H9 (cell line): ENCODE results near the gene DPF3. TPM values are rescaled to one million over a fixed set of nuclear protein-coding genes. Genes with fewer than 3 reads are reported as not detected.

Experiments
- DNase-seq: peaks from one replicate; pipeline ENCODE4 v3.0.0-alpha.2; 2017
- H2AFZ ChIP-seq: one replicate; pipeline ENCODE4 v1.6.1; 2013; ENCODE audit warnings: mild to moderate bottlenecking, low read length, control low read depth, moderate library complexity
- H2AK5ac ChIP-seq: 2 replicates; pipeline ENCODE4 v1.6.1; 2013; ENCODE audit warnings: low read length, control low read depth, mixed read lengths; ENCODE audit not compliant: insufficient read length
- H2BK120ac ChIP-seq: one replicate; pipeline ENCODE4 v1.6.1; 2013; ENCODE audit warnings: low read depth, mild to moderate bottlenecking, low read length, control low read depth, inconsistent platforms; ENCODE audit not compliant: poor library complexity, severe bottlenecking
- H2BK12ac ChIP-seq: 2 replicates; pipeline ENCODE4 v1.6.1; 2013; ENCODE audit warnings: low read length, control low read depth, mixed read lengths, low read depth; ENCODE audit not compliant: insufficient read length
- H2BK15ac ChIP-seq: 2 replicates; pipeline ENCODE4 v1.6.1; 2013; ENCODE audit warnings: low read depth, low read length, control low read depth
- H2BK20ac ChIP-seq: one replicate; pipeline ENCODE4 v1.6.1; 2013; ENCODE audit warnings: low read depth, mild to moderate bottlenecking, low read length, control low read depth, inconsistent platforms; ENCODE audit not compliant: poor library complexity, severe bottlenecking
- H2BK5ac ChIP-seq: 2 replicates; pipeline ENCODE4 v1.6.1; 2013; ENCODE audit warnings: low read length, control low read depth, mixed read lengths; ENCODE audit not compliant: insufficient read length
- H3K14ac ChIP-seq: 2 replicates; pipeline ENCODE4 v1.6.1; 2013; ENCODE audit warnings: low read length, control low read depth; ENCODE audit not compliant: insufficient read depth
- H3K18ac ChIP-seq: 2 replicates; pipeline ENCODE4 v1.6.1; 2013; ENCODE audit warnings: low read depth, mild to moderate bottlenecking, mixed read lengths, low read length, control low read depth; ENCODE audit not compliant: insufficient read length
- H3K23ac ChIP-seq: 2 replicates; pipeline ENCODE4 v1.6.1; 2013; ENCODE audit warnings: low read length, control low read depth, mixed read lengths, low read depth; ENCODE audit not compliant: insufficient read length
- H3K23me2 ChIP-seq: 2 replicates; pipeline ENCODE4 v1.6.1; 2013; ENCODE audit warnings: low read depth, mild to moderate bottlenecking, mixed read lengths, low read length, control low read depth; ENCODE audit not compliant: insufficient read length, poor library complexity, severe bottlenecking
- H3K27ac ChIP-seq: 2 replicates; pipeline ENCODE4 v1.5.1; 2013; ENCODE audit warnings: low read length, control low read depth, mixed read lengths, low read depth; ENCODE audit not compliant: insufficient read length
- H3K27me3 ChIP-seq: 2 replicates; pipeline ENCODE4 v1.6.1; 2013; ENCODE audit warnings: low read length, control low read depth, inconsistent platforms; ENCODE audit not compliant: insufficient read depth
- H3K4ac ChIP-seq: 2 replicates; pipeline ENCODE4 v1.6.1; 2013; ENCODE audit warnings: low read depth, mild to moderate bottlenecking, control low read depth, inconsistent platforms, low read length, moderate library complexity
- H3K4me1 ChIP-seq: 2 replicates; pipeline ENCODE4 v1.6.1; 2013; ENCODE audit warnings: low read length, control low read depth, inconsistent platforms; ENCODE audit not compliant: insufficient read depth
- H3K4me2 ChIP-seq: 2 replicates; pipeline ENCODE4 v1.6.1; 2013; ENCODE audit warnings: low read length, control low read depth, mixed read lengths; ENCODE audit not compliant: insufficient read length, insufficient read depth
- H3K56ac ChIP-seq: 2 replicates; pipeline ENCODE4 v1.6.1; 2013; ENCODE audit warnings: low read depth, mild to moderate bottlenecking, mixed read lengths, low read length, control low read depth; ENCODE audit not compliant: insufficient read length
- H3K79me1 ChIP-seq: 2 replicates; pipeline ENCODE4 v1.6.1; 2013; ENCODE audit warnings: low read depth, mild to moderate bottlenecking, moderate library complexity, low read length, control low read depth, inconsistent platforms; ENCODE audit not compliant: insufficient read depth, poor library complexity, severe bottlenecking
- H3K79me2 ChIP-seq: 2 replicates; pipeline ENCODE4 v1.6.1; 2013; ENCODE audit warnings: low read length, control low read depth, inconsistent platforms; ENCODE audit not compliant: insufficient read depth
- H3K9ac ChIP-seq: 2 replicates; pipeline ENCODE4 v1.6.1; 2013; ENCODE audit warnings: low read length, control low read depth, mixed read lengths; ENCODE audit not compliant: insufficient read length; ENCODE audit errors: extremely low read depth
- H3K9me3 ChIP-seq: one replicate; pipeline ENCODE4 v1.6.1; 2013; ENCODE audit warnings: low read depth, low read length, inconsistent platforms; ENCODE audit not compliant: control insufficient read depth
- H3T11ph ChIP-seq: one replicate; pipeline ENCODE4 v1.6.1; 2013; ENCODE audit warnings: mild to moderate bottlenecking, low read length, control low read depth, inconsistent platforms
- H4K20me1 ChIP-seq: one replicate; pipeline ENCODE4 v1.6.1; 2013; ENCODE audit not compliant: control insufficient read depth, insufficient read length, insufficient read depth
- H4K5ac ChIP-seq: 2 replicates; pipeline ENCODE4 v1.6.1; 2013; ENCODE audit warnings: low read depth, mild to moderate bottlenecking, mixed read lengths, low read length, control low read depth; ENCODE audit not compliant: insufficient read length
- H4K8ac ChIP-seq: replicated peaks from 2 replicates; pipeline ENCODE4 v1.6.1; 2013; ENCODE audit warnings: low read length, control low read depth, mixed read lengths, low read depth; ENCODE audit not compliant: insufficient read length
- H4K91ac ChIP-seq: 2 replicates; pipeline ENCODE4 v1.6.1; 2013; ENCODE audit warnings: low read depth, mild to moderate bottlenecking, moderate library complexity, mixed read lengths, low read length, control low read depth; ENCODE audit not compliant: insufficient read length
- H3K27ac Mint-ChIP-seq, 3 experiments: 2 replicates in 2 of 3; 3 replicates in 1 of 3; pipeline ENCODE4 v1.8.0; 2020 to 2021; ENCODE audit warnings: mixed read lengths in 3 of 3, mild to moderate bottlenecking in 1 of 3, moderate library complexity in 1 of 3
- H3K27me3 Mint-ChIP-seq: 2 replicates; pipeline ENCODE4 v1.8.0; 2021; ENCODE audit warnings: low read depth, mild to moderate bottlenecking, moderate library complexity, mixed read lengths
- H3K36me3 Mint-ChIP-seq, 3 experiments: 2 replicates in 2 of 3; 3 replicates in 1 of 3; pipeline ENCODE4 v1.8.0; 2020 to 2021; ENCODE audit warnings: low read depth in 3 of 3, mixed read lengths in 3 of 3; ENCODE audit not compliant: insufficient read depth in 1 of 3
- H3K4me1 Mint-ChIP-seq, 2 experiments: 2 replicates each; pipeline ENCODE4 v1.8.0; 2020; ENCODE audit warnings: mixed read lengths in 2 of 2
- H3K4me3 Mint-ChIP-seq, 2 experiments: 2 replicates in 1 of 2; 3 replicates in 1 of 2; pipeline ENCODE4 v1.8.0; 2020 to 2021; ENCODE audit warnings: mild to moderate bottlenecking in 2 of 2, mixed read lengths in 2 of 2, moderate library complexity in 1 of 2
- H3K9me3 Mint-ChIP-seq, 2 experiments: 2 replicates in 1 of 2; 3 replicates in 1 of 2; pipeline ENCODE4 v1.8.0; 2020; ENCODE audit warnings: mild to moderate bottlenecking in 2 of 2, mixed read lengths in 2 of 2, moderate library complexity in 1 of 2
- WGBS: extraction: QIAGEN DNeasy Blood & Tissue Kit; methylation state at CpG from one replicate; pipeline ENCODE4 v1.1.7; 2013; ENCODE audit warnings: missing lambda C conversion rate, low lambda C conversion rate, mixed read lengths; ENCODE audit not compliant: insufficient read length; ENCODE audit errors: extremely low coverage; 5-methylcytosine and 5-hydroxymethylcytosine counted together
- total RNA-seq: library from RNA; stranded (reverse); gene quantifications from 2 replicates; pipeline ENCODE4 v1.2.1, GENCODE V29; 2021
- TF ChIP-seq, protein P1 (sequence below): fragments of 200-600 bp; sonication (generic); conservative IDR thresholded peaks from 3 replicates; pipeline ENCODE4 v1.8.0; 2021; ENCODE audit warnings: antibody characterized with exemption, mild to moderate bottlenecking

Gene DPF3
- total RNA-seq, 1 experiment from 2014 or later = not detected

DNA sequence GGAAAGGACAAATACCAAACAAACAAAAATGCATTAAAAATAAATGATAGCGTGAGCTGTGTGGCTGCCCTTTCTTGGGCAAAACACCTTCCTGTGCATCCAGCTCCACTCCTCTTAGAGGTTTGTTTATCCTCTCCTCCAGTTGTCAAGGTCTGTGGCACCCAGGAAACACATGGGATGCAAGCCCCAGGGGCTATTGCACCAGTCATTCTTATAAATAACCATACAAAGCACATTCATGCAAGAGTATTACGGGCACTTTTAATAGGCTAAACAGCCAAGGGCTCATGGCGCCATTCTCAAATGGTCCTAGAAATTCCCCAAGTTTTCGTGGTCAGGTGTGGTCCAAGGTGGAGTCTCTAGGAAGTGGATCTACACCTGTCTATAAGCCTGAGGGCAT, 257.0 kb downstream of the DPF3 start:
- Histone ChIP-seq H4K5ac (no peak overlapping the region), H3K23me2 (no peaks in the 10 kb centered on the region), H2BK12ac (no peak overlapping the region), H4K91ac (no peak overlapping the region), H3K4me2 (no peak overlapping the region), H2BK20ac (no peak overlapping the region), H3K18ac (no peak overlapping the region), H3K4ac (no peak overlapping the region), H2AK5ac (no peak overlapping the region), H2BK5ac (no peak overlapping the region), H3K79me1 (no peaks in the 10 kb centered on the region), H2BK15ac (no peak overlapping the region), H3K23ac (no peak overlapping the region), H3T11ph (no peak overlapping the region), H2BK120ac (no peak overlapping the region), H3K4me1 (no peaks in the 10 kb centered on the region), H3K14ac (no peak overlapping the region), H2AFZ (no peak overlapping the region), H3K56ac (no peak overlapping the region), H4K20me1 (no peaks in the 10 kb centered on the region), H4K8ac (no peak overlapping the region), H3K27me3 (no peaks in the 10 kb centered on the region), H3K9me3 (no peaks in the 10 kb centered on the region), H3K9ac (no peak overlapping the region), H3K79me2 (no peaks in the 10 kb centered on the region), H3K27ac (no peak overlapping the region)
- peaks cover 17% of the 10 kb centered on the region for H3K27me3 Mint-ChIP-seq
- no peak overlapping the region for H3K4me3 Mint-ChIP-seq
- peaks cover 0 to 9% of the 10 kb centered on the region in 2 experiments; a peak in 4 of 5 replicates for H3K9me3 Mint-ChIP-seq
- whole genome bisulfite sequencing = no CpG with 5 or more reads among the region's 4 CpGs
- no peaks in the 10 kb centered on the region; a peak in 1 of 4 replicates for H3K4me1 Mint-ChIP-seq
- TF ChIP-seq, protein P1, sequence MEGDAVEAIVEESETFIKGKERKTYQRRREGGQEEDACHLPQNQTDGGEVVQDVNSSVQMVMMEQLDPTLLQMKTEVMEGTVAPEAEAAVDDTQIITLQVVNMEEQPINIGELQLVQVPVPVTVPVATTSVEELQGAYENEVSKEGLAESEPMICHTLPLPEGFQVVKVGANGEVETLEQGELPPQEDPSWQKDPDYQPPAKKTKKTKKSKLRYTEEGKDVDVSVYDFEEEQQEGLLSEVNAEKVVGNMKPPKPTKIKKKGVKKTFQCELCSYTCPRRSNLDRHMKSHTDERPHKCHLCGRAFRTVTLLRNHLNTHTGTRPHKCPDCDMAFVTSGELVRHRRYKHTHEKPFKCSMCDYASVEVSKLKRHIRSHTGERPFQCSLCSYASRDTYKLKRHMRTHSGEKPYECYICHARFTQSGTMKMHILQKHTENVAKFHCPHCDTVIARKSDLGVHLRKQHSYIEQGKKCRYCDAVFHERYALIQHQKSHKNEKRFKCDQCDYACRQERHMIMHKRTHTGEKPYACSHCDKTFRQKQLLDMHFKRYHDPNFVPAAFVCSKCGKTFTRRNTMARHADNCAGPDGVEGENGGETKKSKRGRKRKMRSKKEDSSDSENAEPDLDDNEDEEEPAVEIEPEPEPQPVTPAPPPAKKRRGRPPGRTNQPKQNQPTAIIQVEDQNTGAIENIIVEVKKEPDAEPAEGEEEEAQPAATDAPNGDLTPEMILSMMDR = no peak
- H3K27ac Mint-ChIP-seq = no peak overlapping the region
- H3K36me3 Mint-ChIP-seq = 0 out of 7 replicates have a peak, but pooled peaks cover 0 to 2% (median 0%) of the 10 kb centered on the region in 3 experiments
- no peak for DNase-seq
